K562 (cell line): ENCODE measurements around the gene PRPF18. TPM values are rescaled to one million over a fixed set of nuclear protein-coding genes. Genes with fewer than 3 reads are reported as not detected.

Experiments used
- ATAC-seq: fragments of 200-7000 bp; cut with Tn5 transposase; 3 replicates; pipeline ENCODE4 v1.9.1; 2020; ENCODE audit warnings: moderate library complexity
- BruUV-seq: library from RNA; stranded (reverse); fragments of 400-500 nt; replicated peaks from 2 replicates; lab custom pipeline; 2021; lab: Mats Ljungman, UMichigan
- CTCF ChIA-PET: fragments of 300-600 bp; formaldehyde crosslinking; extraction: SDS; loops from one replicate; lab custom pipeline; 2021; ENCODE audit warnings: low intra/inter-chr PET ratio; lab: Yijun Ruan, JAX
- POLR2A ChIA-PET: fragments of 300-600, 350-650 bp; sonication (Branson Sonifier 250); formaldehyde crosslinking; extraction: SDS; loops from one replicate; lab custom pipeline; 2021; ENCODE audit warnings: antibody characterized with exemption, inconsistent platforms; lab: Yijun Ruan, JAX
- DNase-seq, 4 experiments: peaks; one replicate each; pipeline versions ENCODE4 v3.0.0 to v3.0.0-alpha.2; 2011 to 2018; ENCODE audit warnings: low spot score in 3 of 4, mixed read lengths in 3 of 4; ENCODE audit errors: extremely low read depth in 1 of 4
- FAIRE-seq: peaks from 2 replicates; lab custom pipeline; 2011; peaks lifted over from hg19 to GRCh38; lab: Jason Lieb, UNC
- H2AFZ ChIP-seq: 2 replicates; pipeline ENCODE4 v1.6.0; 2011; ENCODE audit warnings: low read depth, low read length, control low read depth, inconsistent platforms
- H3K27ac ChIP-seq: fragments of 200-600 bp; 3 replicates; pipeline ENCODE4 v1.8.0; 2011; ENCODE audit warnings: low read depth, mild to moderate bottlenecking, control low read depth, inconsistent platforms, low read length, moderate library complexity, mixed read lengths; ENCODE audit errors: extremely low read depth
- H3K27me3 ChIP-seq, 2 experiments: fragments of 300-600 bp in 1 of 2; 2 replicates in 1 of 2; 3 replicates in 1 of 2; pipeline versions ENCODE4 v1.6.0 to v1.8.0; 2011; ENCODE audit warnings: inconsistent platforms in 2 of 2, low read length in 2 of 2, mild to moderate bottlenecking in 1 of 2, mixed read lengths in 1 of 2, moderate library complexity in 1 of 2; ENCODE audit not compliant: control insufficient read depth in 2 of 2, insufficient read depth in 2 of 2
- H3K36me3 ChIP-seq: fragments of 300-600 bp; 3 replicates; pipeline ENCODE4 v1.8.0; 2011; ENCODE audit warnings: mild to moderate bottlenecking, low read length, inconsistent platforms; ENCODE audit not compliant: control insufficient read depth, insufficient read depth
- H3K4me1 ChIP-seq, 2 experiments: fragments of 200-600 bp in 1 of 2; replicated peaks in 1 of 2; 2 replicates in 1 of 2; 3 replicates in 1 of 2; pipeline versions ENCODE4 v1.5.1 to v1.8.0; 2011; ENCODE audit warnings: inconsistent platforms in 2 of 2, low read length in 2 of 2, mild to moderate bottlenecking in 1 of 2, mixed read lengths in 1 of 2, moderate library complexity in 1 of 2; ENCODE audit not compliant: control insufficient read depth in 2 of 2, insufficient read depth in 2 of 2
- H3K4me2 ChIP-seq: 2 replicates; pipeline ENCODE4 v1.6.1; 2011; ENCODE audit warnings: low read length, control low read depth, inconsistent platforms, mixed read lengths; ENCODE audit not compliant: insufficient read depth
- H3K4me3 ChIP-seq: fragments of 200-600 bp; sonication (generic), shearing (Covaris generic); 2 replicates; pipeline ENCODE4 v1.5.1; 2016; ENCODE audit warnings: control low read depth, inconsistent platforms
- H3K79me2 ChIP-seq: fragments of 200-600 bp; 3 replicates; pipeline ENCODE4 v1.8.0; 2011; ENCODE audit warnings: low read length, inconsistent platforms; ENCODE audit not compliant: control insufficient read depth, insufficient read depth
- H3K9ac ChIP-seq, 2 experiments: 2 replicates each; pipeline versions ENCODE4 v1.6.0 to v1.6.1; 2011; ENCODE audit warnings: low read depth in 2 of 2, low read length in 2 of 2, control low read depth in 1 of 2, inconsistent platforms in 1 of 2, mild to moderate bottlenecking in 1 of 2, mixed read lengths in 1 of 2; ENCODE audit not compliant: insufficient read depth in 1 of 2
- H3K9me1 ChIP-seq: one replicate; pipeline ENCODE4 v1.6.0; 2011; ENCODE audit warnings: inconsistent platforms, mild to moderate bottlenecking, low read length, moderate library complexity; ENCODE audit not compliant: control insufficient read depth, insufficient read depth
- H3K9me3 ChIP-seq: replicated peaks from 2 replicates; pipeline ENCODE4 v1.5.1; 2011; ENCODE audit warnings: low read depth, low read length, inconsistent platforms; ENCODE audit not compliant: control insufficient read depth, insufficient read depth
- H4K20me1 ChIP-seq: replicated peaks from 2 replicates; pipeline ENCODE4 v1.6.1; 2011; ENCODE audit warnings: low read length, inconsistent platforms, mixed read lengths; ENCODE audit not compliant: control insufficient read depth, insufficient read depth
- ATF4 ChIP-seq: fragments of 450-650 bp; formaldehyde crosslinking; IDR thresholded peaks from 2 replicates; pipeline ENCODE4 v1.4.0; 2022; ENCODE audit warnings: mild to moderate bottlenecking, moderate library complexity
- DACH1 ChIP-seq: fragments of 450-650 bp; IDR thresholded peaks from 2 replicates; pipeline ENCODE4 v1.6.1; 2018; ENCODE audit not compliant: partially characterized antibody
- E2F4 ChIP-seq: sonication (generic); formaldehyde crosslinking; IDR thresholded peaks from 2 replicates; pipeline ENCODE4 v1.8.0; 2022; ENCODE audit warnings: mild to moderate bottlenecking, low read depth, missing genetic modification reagents
- ETS1 ChIP-seq: conservative IDR thresholded peaks from 2 replicates; pipeline ENCODE4 v1.6.1; 2011; ENCODE audit warnings: low read depth, mild to moderate bottlenecking, low read length; ENCODE audit not compliant: control insufficient read depth
- FOXA3 ChIP-seq, 2 experiments: fragments of 450-650 bp in 1 of 2; sonication (generic) in 1 of 2; formaldehyde crosslinking; IDR thresholded peaks in 1 of 2; conservative IDR thresholded peaks in 1 of 2; 2 replicates each; pipeline versions ENCODE4 v1.4.0 to v1.8.0; 2020 to 2022; ENCODE audit warnings: mild to moderate bottlenecking in 2 of 2, missing genetic modification reagents in 1 of 2
- GABPB2 ChIP-seq: fragments of 250-450 bp; sonication (Bioruptor Pico); conservative IDR thresholded peaks from 2 replicates; pipeline ENCODE4 v1.5.1; 2021; ENCODE audit warnings: mild to moderate bottlenecking
- HMG20B ChIP-seq: fragments of 250-450 bp; sonication (Bioruptor Pico); IDR thresholded peaks from 2 replicates; pipeline ENCODE4 v1.5.0; 2021; ENCODE audit warnings: mild to moderate bottlenecking
- HNRNPUL1 ChIP-seq: fragments of 200-400 bp; formaldehyde crosslinking; IDR thresholded peaks from 2 replicates; pipeline ENCODE4 v1.6.1; 2017; ENCODE audit warnings: low read length
- MAFK ChIP-seq: IDR thresholded peaks from 2 replicates; pipeline ENCODE4 v1.6.1; 2011; ENCODE audit warnings: low read length, improper control_type of control experiment
- SP2 ChIP-seq: IDR thresholded peaks from 2 replicates; pipeline ENCODE4 v1.6.1; 2011; ENCODE audit warnings: mild to moderate bottlenecking, low read depth, low read length, moderate library complexity; ENCODE audit not compliant: poor library complexity, severe bottlenecking; ENCODE audit errors: extremely low read depth
- SRSF7 ChIP-seq: fragments of 200-400 bp; formaldehyde crosslinking; optimal IDR thresholded peaks from 2 replicates; pipeline ENCODE3; 2017; ENCODE audit warnings: mild to moderate bottlenecking, low read depth, low read length
- TAF7 ChIP-seq: fragments of 450-650 bp; IDR thresholded peaks from 2 replicates; pipeline ENCODE4 v1.6.1; 2016; ENCODE audit warnings: missing genetic modification characterization, missing compliant biosample characterization
- TBP ChIP-seq: optimal IDR thresholded peaks from 2 replicates; pipeline ENCODE3; 2011; ENCODE audit warnings: low read depth, low read length, improper control_type of control experiment
- TGIF2 ChIP-seq: sonication (generic); formaldehyde crosslinking; IDR thresholded peaks from 2 replicates; pipeline ENCODE4 v1.8.1; 2022; ENCODE audit warnings: mild to moderate bottlenecking, missing genetic modification reagents, moderate library complexity
- THAP12 ChIP-seq: fragments of 250-450 bp; sonication (Bioruptor Pico); IDR thresholded peaks from 2 replicates; pipeline ENCODE4 v1.9.0; 2021; ENCODE audit warnings: mild to moderate bottlenecking, inconsistent platforms
- ZNF197 ChIP-seq: fragments of 200-800 bp; sonication (Bioruptor generic); IDR thresholded peaks from 2 replicates; pipeline ENCODE4 v1.6.1; 2016; ENCODE audit warnings: low read depth, missing genetic modification characterization, missing compliant biosample characterization
- ZNF212 ChIP-seq: fragments of 450-650 bp; formaldehyde crosslinking; IDR thresholded peaks from 2 replicates; pipeline ENCODE4 v1.4.0; 2020; ENCODE audit warnings: mild to moderate bottlenecking
- ZNF263 ChIP-seq: sonication (generic); formaldehyde crosslinking; IDR thresholded peaks from 2 replicates; pipeline ENCODE4 v1.8.0; 2022; ENCODE audit warnings: mild to moderate bottlenecking, missing genetic modification reagents, borderline replicate concordance
- WGBS: fragments of 100-300 bp; shearing (Covaris generic); methylation state at CpG from one replicate; pipeline ENCODE4 v1.1.6; 2016; ENCODE audit warnings: low coverage, mixed read lengths; ENCODE audit not compliant: insufficient coverage; ENCODE audit errors: missing lambda C conversion rate; 5-methylcytosine and 5-hydroxymethylcytosine counted together
- in situ Hi-C: fragments of 300-500 bp; cut with MboI; formaldehyde crosslinking; loops from 4 replicates; pipeline ENCODE4 v1.15.0; 2018; ENCODE audit warnings: inconsistent platforms, mixed read lengths
- intact Hi-C: fragments of 100-400 bp; cut with micrococcal nuclease; formaldehyde crosslinking; loops from 2 replicates; pipeline ENCODE4 v1.14.2; 2022
- polyA plus RNA-seq, 8 experiments: library from polyadenylated mRNA; depleted of rRNA in 4 of 8; stranded (reverse) in 5 of 8; unstranded in 3 of 8; fragments of >200 nt; fragmentation: Nextera tagmentation in 2 of 8; fragmentation: Illumina TruSeq in 1 of 8; extraction: Ambion mirVana in 2 of 8; extraction: Trizol in 1 of 8; gene quantifications; 2 replicates each; pipeline versions ENCODE4 v1.2.1 to v1.2.3, GENCODE V29; 2011 to 2014; ENCODE audit warnings: inconsistent platforms in 1 of 8, missing spikeins in 1 of 8
- total RNA-seq, 7 experiments: library from RNA; depleted of rRNA in 6 of 7; stranded (reverse); fragments of >200 nt in 6 of 7; fragmentation: Illumina TruSeq in 2 of 7; extraction: Trizol in 2 of 7; gene quantifications; 2 replicates each; pipeline versions ENCODE4 v1.2.1 to v1.2.3, GENCODE V29; 2011 to 2021; ENCODE audit warnings: low replicate concordance in 1 of 7

PRPF18 gene
- total and polyA plus RNA-seq, 9 of the 15 experiments (the other 6 are each of a cell fraction or from before 2014, with no cell fraction given) = 14.0 to 30.6 (median 23.1) TPM

- Histone ChIP-seq H4K20me1 (no peaks in the 10 kb centered on the region), H3K79me2 (no peaks in the 10 kb centered on the region), H3K4me2 (no peak overlapping the region), H3K9me3 (no peaks in the 10 kb centered on the region), H3K27ac (no peak overlapping the region), H3K9ac (no peak overlapping the region), H3K4me1 (no peaks in the 10 kb centered on the region), H3K9me1 (no peaks in the 10 kb centered on the region), H3K4me3 (no peak overlapping the region), H3K36me3 (no peaks in the 10 kb centered on the region; the same call in 2 of the 3 replicates), H3K27me3 (no peaks in the 10 kb centered on the region), H2AFZ (no peak overlapping the region)
- no TSS peak for BruUV-seq
- in situ Hi-C loops = no loop called here
- CTCF ChIA-PET = interaction anchor here (0.6 kb wide), 1 partner anchor 10 kb away, joined by 4 read pairs; no protein-coding TSS in a partner anchor
- DNase-seq = no peak
- no peak for FAIRE-seq
- ATAC-seq = no peak
- POLR2A ChIA-PET = no interaction called here
- 68% methylated on average over 4 of the region's 4 CpGs for WGBS
- intact Hi-C loops = no loop called here
- TF ChIP-seq ATF4 (CRISPR knock-in tag) = no peak
- no peak for TF ChIP-seq SP2
- no peak for TF ChIP-seq TBP
- no peak for TF ChIP-seq DACH1
- no peak for TF ChIP-seq ETS1
- no peak for TF ChIP-seq THAP12 (CRISPR knock-in tag)
- TF ChIP-seq FOXA3 (CRISPR knock-in tag; conservative IDR thresholded peaks at IDR 0.05 in 1 of 2, IDR thresholded peaks at IDR 0.05 in 1 of 2) = no peak
- no peak for TF ChIP-seq MAFK
- TF ChIP-seq E2F4 (CRISPR knock-in tag) = no peak
- no peak for TF ChIP-seq GABPB2 (CRISPR knock-in tag)
- no peak for TF ChIP-seq TAF7 (tag)
- TF ChIP-seq ZNF212 (CRISPR knock-in tag) = no peak
- TF ChIP-seq ZNF263 (CRISPR knock-in tag) = no peak
- no peak for TF ChIP-seq SRSF7
- no peak for TF ChIP-seq ZNF197 (CRISPR knock-in tag)
- TF ChIP-seq HNRNPUL1 = no peak
- TF ChIP-seq HMG20B (CRISPR knock-in tag) = no peak
- TF ChIP-seq TGIF2 = no peak
Measured at GRCh38 chr10:13636776-13637175, 50.0 kb downstream of the PRPF18 start.
